HL-60/S4 treated with phorbol 12-myristate 13-acetate at 8.2 ng/mL for 4 days and 3 days (cell line): Measurements from ENCODE around the gene NUPR1.
"Not testable (repeated sequence)": the region's sequence is repeated elsewhere in the genome, so short reads cannot be mapped to it uniquely, and the experiment has no call there.

Experiments used
- in situ Hi-C: fragments of 300-500 bp; cut with MboI; formaldehyde crosslinking; loops from 2 replicates; pipeline ENCODE4 v1.15.0; 2022; ENCODE audit warnings: low sequenced_read_pairs

Gene NUPR1

GRCh38 chr16:28556914-28557320 is 18.1 kb upstream of the NUPR1 start:
- in situ Hi-C loops: no loop called here

- in situ Hi-C loops: no loop called here
Observed at GRCh38 chr16:28555561-28555960, 16.8 kb upstream of the NUPR1 start.

GRCh38 chr16:28554634-28555423 is 16.1 kb upstream of the NUPR1 start:
- in situ Hi-C loops: no loop called here

GRCh38 chr16:28553776-28554633 is 15.2 kb upstream of the NUPR1 start, which contains the start of gene SGF29:
TSS of gene SGF29 (plus strand) at chr16:28553920. CDS start at chr16:28581070, 27,150 bp downstream.
- in situ Hi-C loops: no loop called here

GRCh38 chr16:28549301-28549899 is 10.6 kb upstream of the NUPR1 start:
- in situ Hi-C loops: no loop called here

GRCh38 chr16:28548306-28548802 is 9.6 kb upstream of the NUPR1 start:
- in situ Hi-C loops: no loop called here

- in situ Hi-C loops: no loop called here
Observed at GRCh38 chr16:28546626-28547025, 7.9 kb upstream of the NUPR1 start.

- in situ Hi-C loops: not testable (repeated sequence)
Observed at GRCh38 chr16:28545964-28546363, 7.2 kb upstream of the NUPR1 start.

GRCh38 chr16:28544998-28545397 is 6.2 kb upstream of the NUPR1 start:
- in situ Hi-C loops: no loop called here

GRCh38 chr16:28543072-28543471 is 4.3 kb upstream of the NUPR1 start:
- in situ Hi-C loops: no loop called here

GRCh38 chr16:28542646-28543045 is 3.9 kb upstream of the NUPR1 start:
- in situ Hi-C loops: no loop called here

GRCh38 chr16:28540346-28540745 is 1.6 kb upstream of the NUPR1 start:
- in situ Hi-C loops: no loop called here

GRCh38 chr16:28537964-28538732 is 626 bp downstream of the NUPR1 start:
- in situ Hi-C loops: no loop called here

- in situ Hi-C loops: no loop called here
Observed at GRCh38 chr16:28537076-28537475, 1.7 kb downstream of the NUPR1 start.

- in situ Hi-C loops: no loop called here
Observed at GRCh38 chr16:28534542-28535373, 4.0 kb downstream of the NUPR1 start.

GRCh38 chr16:28532940-28533647 is 5.7 kb downstream of the NUPR1 start:
- in situ Hi-C loops: no loop called here

GRCh38 chr16:28531777-28532744 is 6.7 kb downstream of the NUPR1 start:
- in situ Hi-C loops: no loop called here

GRCh38 chr16:28529124-28529523 is 9.7 kb downstream of the NUPR1 start:
- in situ Hi-C loops: no loop called here
